HepG2 (cell line): ENCODE results near the gene EYA3. TPM values are rescaled to one million over a fixed set of nuclear protein-coding genes. Genes with fewer than 3 reads are reported as not detected.

ENCODE experiments used
- ATAD3A ChIP-seq: sonication (generic); formaldehyde crosslinking; IDR thresholded peaks from 2 replicates; pipeline ENCODE4 v1.4.0; 2020; ENCODE audit warnings: missing genetic modification reagents
- FOXO1 ChIP-seq: sonication (generic); formaldehyde crosslinking; IDR thresholded peaks from 2 replicates; pipeline ENCODE4 v1.4.0; 2020; ENCODE audit warnings: missing genetic modification reagents
- NFE2L1 ChIP-seq: sonication (generic); formaldehyde crosslinking; IDR thresholded peaks from 2 replicates; pipeline ENCODE4 v1.4.0; 2020; ENCODE audit warnings: missing genetic modification reagents, mild to moderate bottlenecking, borderline replicate concordance
- POLR2G ChIP-seq: fragments of 200-400 bp; formaldehyde crosslinking; IDR thresholded peaks from 2 replicates; pipeline ENCODE4 v1.6.1; 2018; ENCODE audit warnings: mild to moderate bottlenecking, low read depth, low read length, moderate library complexity
- RFX5 ChIP-seq: IDR thresholded peaks from 2 replicates; pipeline ENCODE4 v1.6.1; 2011; ENCODE audit warnings: low read depth, low read length, improper control_type of control experiment
- ZNF10 ChIP-seq: sonication (generic); formaldehyde crosslinking; IDR thresholded peaks from 2 replicates; pipeline ENCODE4 v1.4.0; 2020; ENCODE audit warnings: mild to moderate bottlenecking, low read depth, missing genetic modification reagents, borderline replicate concordance
- ZNF577 ChIP-seq: sonication (generic); formaldehyde crosslinking; IDR thresholded peaks from 2 replicates; pipeline ENCODE4 v1.4.0; 2020; ENCODE audit warnings: mild to moderate bottlenecking, low read depth, missing genetic modification reagents, borderline replicate concordance
- ZNF839 ChIP-seq: sonication (generic); formaldehyde crosslinking; IDR thresholded peaks from 2 replicates; pipeline ENCODE4 v1.4.0; 2020; ENCODE audit warnings: missing genetic modification reagents, mild to moderate bottlenecking, borderline replicate concordance
- polyA plus RNA-seq, 8 experiments: library from polyadenylated mRNA; depleted of rRNA in 3 of 8; stranded (reverse) in 7 of 8; unstranded in 1 of 8; fragments of >200 nt; fragmentation: Illumina TruSeq in 4 of 8; extraction: Trizol in 4 of 8; gene quantifications; 2 replicates each; pipeline versions ENCODE4 v1.2.1 to v1.2.3, GENCODE V29; 2011 to 2016; ENCODE audit warnings: low read depth in 4 of 8, missing spikeins in 1 of 8, mixed read lengths in 1 of 8; ENCODE audit not compliant: insufficient read depth in 1 of 8
- total RNA-seq, 5 experiments: library from RNA; depleted of rRNA; stranded (reverse); fragments of >200 nt; fragmentation: Illumina TruSeq; extraction: Trizol; gene quantifications; 2 replicates each; pipeline ENCODE4 v1.2.3, GENCODE V29; 2016; ENCODE audit warnings: low read depth in 1 of 5
- TF ChIP-seq, protein P1 (sequence below): sonication (generic); formaldehyde crosslinking; IDR thresholded peaks from 2 replicates; pipeline ENCODE4 v1.8.0; 2022; ENCODE audit warnings: mild to moderate bottlenecking, missing genetic modification reagents, moderate library complexity
- TF ChIP-seq, protein P2 (sequence below): sonication (generic); formaldehyde crosslinking; conservative IDR thresholded peaks from 2 replicates; pipeline ENCODE4 v1.4.0; 2020; ENCODE audit warnings: mild to moderate bottlenecking, missing genetic modification reagents, moderate library complexity
- TF ChIP-seq, protein P3 (sequence below): sonication (generic); formaldehyde crosslinking; conservative IDR thresholded peaks from 2 replicates; pipeline ENCODE4 v1.8.0; 2022; ENCODE audit warnings: missing genetic modification reagents
- TF ChIP-seq, protein P4 (sequence below): sonication (generic); formaldehyde crosslinking; IDR thresholded peaks from 2 replicates; pipeline ENCODE4 v1.8.0; 2022; ENCODE audit warnings: mild to moderate bottlenecking, missing genetic modification reagents, moderate library complexity
- TF ChIP-seq, protein P5 (sequence below): sonication (generic); formaldehyde crosslinking; IDR thresholded peaks from 2 replicates; pipeline ENCODE4 v1.5.1; 2020; ENCODE audit warnings: mild to moderate bottlenecking, moderate library complexity, missing genetic modification reagents
- TF ChIP-seq, protein P6 (sequence below): sonication (generic); formaldehyde crosslinking; IDR thresholded peaks from 2 replicates; pipeline ENCODE4 v1.4.0; 2020; ENCODE audit warnings: missing genetic modification reagents, borderline replicate concordance

EYA3 gene
- total and polyA plus RNA-seq, 2 of the 13 experiments (the other 11 are each of a cell fraction or from before 2014, with no cell fraction given), result 13.9 to 19.7 TPM

DNA sequence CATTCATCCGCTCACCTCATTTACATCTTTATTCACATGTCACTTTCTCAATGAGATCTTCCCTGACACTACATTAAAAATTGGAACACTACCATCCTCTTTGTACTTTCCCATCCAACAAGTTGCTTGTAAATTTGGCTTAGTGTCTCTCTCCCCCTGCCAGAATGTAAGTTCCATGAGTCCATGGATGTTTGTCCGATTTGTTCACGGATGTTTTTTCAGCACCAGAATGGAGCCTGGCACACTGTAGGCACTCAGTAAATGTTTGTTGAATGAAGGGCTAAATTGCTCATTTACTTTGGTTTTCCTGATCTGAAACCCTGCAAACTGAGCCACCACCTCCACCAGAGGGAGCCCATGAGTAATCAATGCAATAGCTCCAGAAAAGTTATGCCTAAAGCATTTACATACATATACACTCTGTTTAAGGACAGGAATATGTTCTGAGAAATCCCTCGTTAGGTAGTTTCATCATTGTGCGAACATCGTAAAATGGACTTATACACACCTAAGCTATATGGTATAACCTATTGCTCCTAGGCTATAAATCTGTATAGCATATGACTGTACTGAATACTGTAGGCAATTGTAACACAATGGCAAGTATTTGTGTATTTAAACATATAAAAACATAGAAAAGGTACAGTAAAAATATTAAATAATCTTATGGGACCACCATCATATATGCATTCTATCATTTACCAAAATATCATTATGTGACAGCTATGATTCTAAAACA lies 2.8 kb upstream of the EYA3 start (continued):
- TF ChIP-seq NFE2L1 (CRISPR knock-in tag) (no peak), ZNF577 (CRISPR knock-in tag) (no peak), RFX5 (no peak), ZNF839 (CRISPR knock-in tag) (no peak), ATAD3A (CRISPR knock-in tag) (no peak), POLR2G (no peak), ZNF10 (CRISPR knock-in tag) (no peak), FOXO1 (CRISPR knock-in tag) (no peak)
- TF ChIP-seq, protein P1, sequence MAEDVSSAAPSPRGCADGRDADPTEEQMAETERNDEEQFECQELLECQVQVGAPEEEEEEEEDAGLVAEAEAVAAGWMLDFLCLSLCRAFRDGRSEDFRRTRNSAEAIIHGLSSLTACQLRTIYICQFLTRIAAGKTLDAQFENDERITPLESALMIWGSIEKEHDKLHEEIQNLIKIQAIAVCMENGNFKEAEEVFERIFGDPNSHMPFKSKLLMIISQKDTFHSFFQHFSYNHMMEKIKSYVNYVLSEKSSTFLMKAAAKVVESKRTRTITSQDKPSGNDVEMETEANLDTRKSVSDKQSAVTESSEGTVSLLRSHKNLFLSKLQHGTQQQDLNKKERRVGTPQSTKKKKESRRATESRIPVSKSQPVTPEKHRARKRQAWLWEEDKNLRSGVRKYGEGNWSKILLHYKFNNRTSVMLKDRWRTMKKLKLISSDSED, result no peak
- TF ChIP-seq, protein P2, sequence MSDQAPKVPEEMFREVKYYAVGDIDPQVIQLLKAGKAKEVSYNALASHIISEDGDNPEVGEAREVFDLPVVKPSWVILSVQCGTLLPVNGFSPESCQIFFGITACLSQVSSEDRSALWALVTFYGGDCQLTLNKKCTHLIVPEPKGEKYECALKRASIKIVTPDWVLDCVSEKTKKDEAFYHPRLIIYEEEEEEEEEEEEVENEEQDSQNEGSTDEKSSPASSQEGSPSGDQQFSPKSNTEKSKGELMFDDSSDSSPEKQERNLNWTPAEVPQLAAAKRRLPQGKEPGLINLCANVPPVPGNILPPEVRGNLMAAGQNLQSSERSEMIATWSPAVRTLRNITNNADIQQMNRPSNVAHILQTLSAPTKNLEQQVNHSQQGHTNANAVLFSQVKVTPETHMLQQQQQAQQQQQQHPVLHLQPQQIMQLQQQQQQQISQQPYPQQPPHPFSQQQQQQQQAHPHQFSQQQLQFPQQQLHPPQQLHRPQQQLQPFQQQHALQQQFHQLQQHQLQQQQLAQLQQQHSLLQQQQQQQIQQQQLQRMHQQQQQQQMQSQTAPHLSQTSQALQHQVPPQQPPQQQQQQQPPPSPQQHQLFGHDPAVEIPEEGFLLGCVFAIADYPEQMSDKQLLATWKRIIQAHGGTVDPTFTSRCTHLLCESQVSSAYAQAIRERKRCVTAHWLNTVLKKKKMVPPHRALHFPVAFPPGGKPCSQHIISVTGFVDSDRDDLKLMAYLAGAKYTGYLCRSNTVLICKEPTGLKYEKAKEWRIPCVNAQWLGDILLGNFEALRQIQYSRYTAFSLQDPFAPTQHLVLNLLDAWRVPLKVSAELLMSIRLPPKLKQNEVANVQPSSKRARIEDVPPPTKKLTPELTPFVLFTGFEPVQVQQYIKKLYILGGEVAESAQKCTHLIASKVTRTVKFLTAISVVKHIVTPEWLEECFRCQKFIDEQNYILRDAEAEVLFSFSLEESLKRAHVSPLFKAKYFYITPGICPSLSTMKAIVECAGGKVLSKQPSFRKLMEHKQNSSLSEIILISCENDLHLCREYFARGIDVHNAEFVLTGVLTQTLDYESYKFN (CRISPR knock-in tag), result no peak
- TF ChIP-seq, protein P3, sequence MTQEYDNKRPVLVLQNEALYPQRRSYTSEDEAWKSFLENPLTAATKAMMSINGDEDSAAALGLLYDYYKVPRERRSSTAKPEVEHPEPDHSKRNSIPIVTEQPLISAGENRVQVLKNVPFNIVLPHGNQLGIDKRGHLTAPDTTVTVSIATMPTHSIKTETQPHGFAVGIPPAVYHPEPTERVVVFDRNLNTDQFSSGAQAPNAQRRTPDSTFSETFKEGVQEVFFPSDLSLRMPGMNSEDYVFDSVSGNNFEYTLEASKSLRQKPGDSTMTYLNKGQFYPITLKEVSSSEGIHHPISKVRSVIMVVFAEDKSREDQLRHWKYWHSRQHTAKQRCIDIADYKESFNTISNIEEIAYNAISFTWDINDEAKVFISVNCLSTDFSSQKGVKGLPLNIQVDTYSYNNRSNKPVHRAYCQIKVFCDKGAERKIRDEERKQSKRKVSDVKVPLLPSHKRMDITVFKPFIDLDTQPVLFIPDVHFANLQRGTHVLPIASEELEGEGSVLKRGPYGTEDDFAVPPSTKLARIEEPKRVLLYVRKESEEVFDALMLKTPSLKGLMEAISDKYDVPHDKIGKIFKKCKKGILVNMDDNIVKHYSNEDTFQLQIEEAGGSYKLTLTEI (CRISPR knock-in tag), result no peak
- TF ChIP-seq, protein P4, sequence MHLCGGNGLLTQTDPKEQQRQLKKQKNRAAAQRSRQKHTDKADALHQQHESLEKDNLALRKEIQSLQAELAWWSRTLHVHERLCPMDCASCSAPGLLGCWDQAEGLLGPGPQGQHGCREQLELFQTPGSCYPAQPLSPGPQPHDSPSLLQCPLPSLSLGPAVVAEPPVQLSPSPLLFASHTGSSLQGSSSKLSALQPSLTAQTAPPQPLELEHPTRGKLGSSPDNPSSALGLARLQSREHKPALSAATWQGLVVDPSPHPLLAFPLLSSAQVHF, result no peak
- TF ChIP-seq, protein P5, sequence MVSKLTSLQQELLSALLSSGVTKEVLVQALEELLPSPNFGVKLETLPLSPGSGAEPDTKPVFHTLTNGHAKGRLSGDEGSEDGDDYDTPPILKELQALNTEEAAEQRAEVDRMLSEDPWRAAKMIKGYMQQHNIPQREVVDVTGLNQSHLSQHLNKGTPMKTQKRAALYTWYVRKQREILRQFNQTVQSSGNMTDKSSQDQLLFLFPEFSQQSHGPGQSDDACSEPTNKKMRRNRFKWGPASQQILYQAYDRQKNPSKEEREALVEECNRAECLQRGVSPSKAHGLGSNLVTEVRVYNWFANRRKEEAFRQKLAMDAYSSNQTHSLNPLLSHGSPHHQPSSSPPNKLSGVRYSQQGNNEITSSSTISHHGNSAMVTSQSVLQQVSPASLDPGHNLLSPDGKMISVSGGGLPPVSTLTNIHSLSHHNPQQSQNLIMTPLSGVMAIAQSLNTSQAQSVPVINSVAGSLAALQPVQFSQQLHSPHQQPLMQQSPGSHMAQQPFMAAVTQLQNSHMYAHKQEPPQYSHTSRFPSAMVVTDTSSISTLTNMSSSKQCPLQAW (CRISPR knock-in tag), result no peak
- TF ChIP-seq, protein P6, sequence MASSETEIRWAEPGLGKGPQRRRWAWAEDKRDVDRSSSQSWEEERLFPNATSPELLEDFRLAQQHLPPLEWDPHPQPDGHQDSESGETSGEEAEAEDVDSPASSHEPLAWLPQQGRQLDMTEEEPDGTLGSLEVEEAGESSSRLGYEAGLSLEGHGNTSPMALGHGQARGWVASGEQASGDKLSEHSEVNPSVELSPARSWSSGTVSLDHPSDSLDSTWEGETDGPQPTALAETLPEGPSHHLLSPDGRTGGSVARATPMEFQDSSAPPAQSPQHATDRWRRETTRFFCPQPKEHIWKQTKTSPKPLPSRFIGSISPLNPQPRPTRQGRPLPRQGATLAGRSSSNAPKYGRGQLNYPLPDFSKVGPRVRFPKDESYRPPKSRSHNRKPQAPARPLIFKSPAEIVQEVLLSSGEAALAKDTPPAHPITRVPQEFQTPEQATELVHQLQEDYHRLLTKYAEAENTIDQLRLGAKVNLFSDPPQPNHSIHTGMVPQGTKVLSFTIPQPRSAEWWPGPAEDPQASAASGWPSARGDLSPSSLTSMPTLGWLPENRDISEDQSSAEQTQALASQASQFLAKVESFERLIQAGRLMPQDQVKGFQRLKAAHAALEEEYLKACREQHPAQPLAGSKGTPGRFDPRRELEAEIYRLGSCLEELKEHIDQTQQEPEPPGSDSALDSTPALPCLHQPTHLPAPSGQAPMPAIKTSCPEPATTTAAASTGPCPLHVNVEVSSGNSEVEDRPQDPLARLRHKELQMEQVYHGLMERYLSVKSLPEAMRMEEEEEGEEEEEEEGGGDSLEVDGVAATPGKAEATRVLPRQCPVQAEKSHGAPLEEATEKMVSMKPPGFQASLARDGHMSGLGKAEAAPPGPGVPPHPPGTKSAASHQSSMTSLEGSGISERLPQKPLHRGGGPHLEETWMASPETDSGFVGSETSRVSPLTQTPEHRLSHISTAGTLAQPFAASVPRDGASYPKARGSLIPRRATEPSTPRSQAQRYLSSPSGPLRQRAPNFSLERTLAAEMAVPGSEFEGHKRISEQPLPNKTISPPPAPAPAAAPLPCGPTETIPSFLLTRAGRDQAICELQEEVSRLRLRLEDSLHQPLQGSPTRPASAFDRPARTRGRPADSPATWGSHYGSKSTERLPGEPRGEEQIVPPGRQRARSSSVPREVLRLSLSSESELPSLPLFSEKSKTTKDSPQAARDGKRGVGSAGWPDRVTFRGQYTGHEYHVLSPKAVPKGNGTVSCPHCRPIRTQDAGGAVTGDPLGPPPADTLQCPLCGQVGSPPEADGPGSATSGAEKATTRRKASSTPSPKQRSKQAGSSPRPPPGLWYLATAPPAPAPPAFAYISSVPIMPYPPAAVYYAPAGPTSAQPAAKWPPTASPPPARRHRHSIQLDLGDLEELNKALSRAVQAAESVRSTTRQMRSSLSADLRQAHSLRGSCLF (CRISPR knock-in tag), result no peak
